Panc1 (cell line): ENCODE results near the gene BCAS3. TPM values are rescaled to one million over a fixed set of nuclear protein-coding genes. Genes with fewer than 3 reads are reported as not detected.

Source experiments
- ATAC-seq: fragments of 200-7000 bp; cut with Tn5 transposase; 2 replicates; pipeline ENCODE4 v1.9.1; 2020; ENCODE audit warnings: mild to moderate bottlenecking, moderate library complexity
- BruUV-seq: library from RNA; stranded (reverse); fragments of 400-500 nt; replicated peaks from 2 replicates; lab custom pipeline; 2021; lab: Mats Ljungman, UMichigan
- CTCF ChIA-PET: fragments of 300-600 bp; sonication (Branson Sonifier 250); formaldehyde crosslinking; loops from one replicate; lab custom pipeline; 2022; ENCODE audit warnings: antibody characterized with exemption; lab: Charles Lee
- POLR2A ChIA-PET: fragments of 300-600 bp; sonication (Branson Sonifier 250); formaldehyde crosslinking; loops from one replicate; lab custom pipeline; 2022; ENCODE audit warnings: antibody characterized with exemption; lab: Charles Lee
- DNase-seq: peaks from one replicate; pipeline ENCODE4 v3.0.0-alpha.2; 2010; ENCODE audit warnings: low read depth, low spot score
- H3K27ac ChIP-seq: 2 replicates; pipeline ENCODE4 v1.5.1; 2011; ENCODE audit warnings: mild to moderate bottlenecking, low read length, inconsistent platforms
- H3K27me3 ChIP-seq: fragments of 200-500 bp; sonication (Bioruptor generic); 2 replicates; pipeline ENCODE4 v1.6.0; 2014; ENCODE audit warnings: low read length, inconsistent platforms; ENCODE audit not compliant: control insufficient read depth, insufficient read depth
- H3K36me3 ChIP-seq: fragments of 200-500 bp; sonication (Bioruptor generic); 2 replicates; pipeline ENCODE4 v1.5.1; 2014; ENCODE audit warnings: inconsistent platforms, mild to moderate bottlenecking, low read length, moderate library complexity; ENCODE audit not compliant: control insufficient read depth, insufficient read depth
- H3K4me1 ChIP-seq: 2 replicates; pipeline ENCODE4 v1.5.1; 2011; ENCODE audit warnings: inconsistent platforms, mild to moderate bottlenecking, low read length, moderate library complexity; ENCODE audit not compliant: control insufficient read depth, insufficient read depth
- H3K4me3 ChIP-seq, 2 experiments: 2 replicates each; pipeline ENCODE4 v1.5.1; 2011 to 2012; ENCODE audit warnings: low read depth in 2 of 2, low read length in 2 of 2, mild to moderate bottlenecking in 2 of 2, inconsistent platforms in 1 of 2, moderate library complexity in 1 of 2
- H3K9me3 ChIP-seq: fragments of 200-500 bp; sonication (Bioruptor generic); 2 replicates; pipeline ENCODE4 v1.5.1; 2014; ENCODE audit warnings: low read depth, mild to moderate bottlenecking, inconsistent platforms, low read length, moderate library complexity; ENCODE audit not compliant: control insufficient read depth, insufficient read depth
- CTCF ChIP-seq: fragments of 450-650 bp; IDR thresholded peaks from 2 replicates; pipeline ENCODE4 v1.5.1; 2017; ENCODE audit warnings: mild to moderate bottlenecking
- POLR2AphosphoS5 ChIP-seq: IDR thresholded peaks from 2 replicates; pipeline ENCODE4 v1.6.1; 2012; ENCODE audit warnings: mild to moderate bottlenecking, low read depth, low read length, moderate library complexity
- REST ChIP-seq, 2 experiments: IDR thresholded peaks; 2 replicates each; pipeline ENCODE4 v1.6.1; 2011 to 2012; ENCODE audit warnings: low read depth in 2 of 2, control low read depth in 1 of 2, low read length in 1 of 2, mild to moderate bottlenecking in 1 of 2, moderate library complexity in 1 of 2; ENCODE audit not compliant: insufficient read depth in 1 of 2
- SIN3A ChIP-seq: IDR thresholded peaks from 2 replicates; pipeline ENCODE4 v1.6.1; 2012; ENCODE audit warnings: low read depth, mild to moderate bottlenecking, low read length, moderate library complexity, borderline replicate concordance; ENCODE audit not compliant: insufficient read depth
- TCF7L2 ChIP-seq: IDR thresholded peaks from 2 replicates; pipeline ENCODE4 v1.6.1; 2011; ENCODE audit warnings: mild to moderate bottlenecking, low read depth, low read length, inconsistent platforms
- in situ Hi-C: cut with HindIII; loops from 2 replicates; pipeline ENCODE4 v1.10.0; 2016; ENCODE audit warnings: low sequenced_read_pairs, low pct_unique_long_range_greater_than_20kb
- intact Hi-C: fragments of 100-400 bp; cut with micrococcal nuclease; formaldehyde crosslinking; loops from one replicate; pipeline ENCODE4 v1.10.0; 2022; ENCODE audit not compliant: unreplicated experiment
- total RNA-seq: library from RNA; stranded (reverse); gene quantifications from one replicate; pipeline ENCODE4 v1.2.1, GENCODE V29; 2021; ENCODE audit not compliant: unreplicated experiment

BCAS3 gene
- total RNA-seq, 1 experiment from 2014 or later: 9.3 TPM

GRCh38 chr17:61282377-61282776, 604.7 kb downstream of the BCAS3 start:
- in situ Hi-C loops (no loop called here), intact Hi-C loops (no loop called here)
- Histone ChIP-seq H3K9me3 (no peaks in the 10 kb centered on the region), H3K27me3 (no peaks in the 10 kb centered on the region), H3K36me3 (no peaks in the 10 kb centered on the region), H3K4me3 (no peak overlapping the region), H3K27ac (no peak overlapping the region), H3K4me1 (peaks cover 11% of the 10 kb centered on the region)
- BruUV-seq: no TSS peak
- no peak for ATAC-seq
- ChIA-PET POLR2A (no interaction called here), CTCF (no interaction called here)
- no peak for DNase-seq
- TF ChIP-seq CTCF (no peak), SIN3A (no peak), TCF7L2 (no peak), POLR2AphosphoS5 (no peak), REST (IDR thresholded peaks at IDR 0.05; ENCODE audit: insufficient read depth in 1 of 2, low read depth in 2 of 2, low read length in 1 of 2) (no peak)

- Histone ChIP-seq H3K27me3 (no peaks in the 10 kb centered on the region), H3K4me3 (no peak overlapping the region), H3K4me1 (peaks cover 11% of the 10 kb centered on the region), H3K27ac (no peak overlapping the region), H3K36me3 (no peaks in the 10 kb centered on the region), H3K9me3 (no peaks in the 10 kb centered on the region)
- in situ Hi-C loops: no loop called here
- intact Hi-C loops: no loop called here
- BruUV-seq: no TSS peak
- CTCF ChIA-PET: interaction anchor here (0.7 kb wide), 1 partner anchor 414 kb away, joined by 3 read pairs; no protein-coding TSS in a partner anchor
- no peak for TF ChIP-seq CTCF
- TF ChIP-seq REST (IDR thresholded peaks at IDR 0.05; ENCODE audit: insufficient read depth in 1 of 2, low read depth in 2 of 2, low read length in 1 of 2): no peak
- TF ChIP-seq TCF7L2: no peak
- TF ChIP-seq SIN3A: no peak
- TF ChIP-seq POLR2AphosphoS5: no peak
- DNase-seq: no peak
- POLR2A ChIA-PET: no interaction called here
- ATAC-seq: no peak
Observed at GRCh38 chr17:61283043-61283442, 605.4 kb downstream of the BCAS3 start.
